Measurements from ENCODE around the gene TACC3.
"Not testable (repeated sequence)": the region's sequence is repeated elsewhere in the genome, so short reads cannot be mapped to it uniquely, and the experiment has no call there.

The TACC3 gene

DNA sequence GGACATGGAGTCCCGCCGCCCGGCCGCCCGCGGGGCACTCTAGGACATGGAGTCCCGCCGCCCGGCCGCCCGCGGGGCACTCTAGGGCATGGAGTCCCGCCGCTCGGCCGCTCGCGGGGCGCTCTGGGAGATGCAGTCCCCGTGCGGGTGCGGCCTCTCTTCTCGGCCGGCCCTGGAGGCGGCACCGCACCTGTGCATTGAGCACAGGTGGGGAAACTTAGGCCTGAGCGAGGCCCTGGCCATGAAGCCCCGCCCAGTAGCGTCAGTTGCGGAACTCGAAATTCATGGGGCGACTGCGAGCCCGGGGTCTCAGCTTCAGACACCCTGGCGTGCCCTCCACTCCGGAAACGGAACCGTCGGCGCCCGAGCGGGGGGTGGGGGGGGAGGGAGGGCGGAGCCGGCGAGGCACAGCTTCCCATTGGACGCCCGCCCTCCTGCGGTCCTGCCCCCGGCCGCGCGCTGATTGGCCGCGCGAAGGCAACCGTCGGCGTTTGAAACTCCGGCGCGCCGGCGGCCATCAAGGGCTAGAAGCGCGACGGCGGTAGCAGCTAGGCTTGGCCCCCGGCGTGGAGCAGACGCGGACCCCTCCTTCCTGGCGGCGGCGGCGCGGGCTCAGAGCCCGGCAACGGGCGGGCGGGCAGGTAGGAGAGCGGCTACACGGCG lies at the start of gene TACC3, which contains the start of gene TMEM129:
Gene TACC3 (plus strand): TSS at position 519 of the 663 bp plus-strand sequence. CDS start 1,901 bp downstream, outside the sequence.
Gene TMEM129 (minus strand): TSS at position 321 of the 663 bp plus-strand sequence. CDS start 486 bp downstream, outside the sequence.
- DNase-seq, result peak; percentile 94

- DNase-seq, result no peak
Measured at GRCh38 chr4:1673671-1674070, 47.6 kb upstream of the TACC3 start.

- no peak for DNase-seq
Measured at GRCh38 chr4:1674682-1675081, 46.6 kb upstream of the TACC3 start.

GRCh38 chr4:1675136-1675801 lies 46.1 kb upstream of the TACC3 start:
- DNase-seq, result no peak

- DNase-seq, result no peak
Measured at GRCh38 chr4:1675802-1676137, 45.6 kb upstream of the TACC3 start.

DNA sequence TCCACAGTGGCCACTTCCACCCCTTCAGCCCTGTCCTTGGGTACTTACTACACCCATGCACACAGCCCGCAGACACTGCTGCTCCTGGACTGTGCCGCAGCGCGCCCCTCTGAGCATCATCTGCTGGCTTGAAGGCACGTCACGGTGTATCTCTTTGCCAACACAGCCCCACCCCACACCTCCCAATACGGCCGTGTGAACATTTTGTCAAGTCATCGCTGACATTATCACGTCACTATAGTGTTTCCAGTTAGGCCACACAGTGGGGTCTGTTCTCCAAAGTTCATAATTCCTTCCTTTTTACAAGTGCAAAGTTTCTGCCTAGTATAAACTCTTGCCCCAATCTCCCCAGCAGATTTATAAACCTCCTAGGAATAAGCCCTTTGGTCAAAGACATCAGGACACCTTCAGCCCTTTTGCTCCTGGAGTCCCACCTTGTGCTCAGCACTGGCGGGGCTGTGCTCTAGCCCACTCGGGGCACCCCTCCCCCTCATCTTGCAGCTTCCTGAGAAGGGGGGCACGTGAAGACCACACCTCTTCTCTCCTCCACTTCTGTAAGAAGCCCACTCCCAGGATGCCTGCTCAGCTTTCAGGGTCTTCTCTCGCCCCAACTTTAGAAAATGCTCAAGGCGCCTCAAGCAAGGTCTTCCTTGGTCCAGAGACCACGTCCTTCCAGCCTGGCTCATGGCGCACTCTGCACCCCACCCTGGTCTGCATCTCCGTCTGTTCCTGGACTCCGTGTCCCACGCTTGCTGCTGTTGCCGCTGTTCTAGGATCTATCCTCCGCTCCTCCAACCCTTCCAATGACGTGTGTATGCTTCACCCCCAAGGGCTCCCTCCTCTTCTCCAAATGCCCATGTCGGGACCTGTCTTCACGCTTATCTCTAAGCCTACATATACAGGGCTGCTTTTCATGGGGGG lies 44.5 kb upstream of the TACC3 start:
- DNase-seq, result no peak

DNA sequence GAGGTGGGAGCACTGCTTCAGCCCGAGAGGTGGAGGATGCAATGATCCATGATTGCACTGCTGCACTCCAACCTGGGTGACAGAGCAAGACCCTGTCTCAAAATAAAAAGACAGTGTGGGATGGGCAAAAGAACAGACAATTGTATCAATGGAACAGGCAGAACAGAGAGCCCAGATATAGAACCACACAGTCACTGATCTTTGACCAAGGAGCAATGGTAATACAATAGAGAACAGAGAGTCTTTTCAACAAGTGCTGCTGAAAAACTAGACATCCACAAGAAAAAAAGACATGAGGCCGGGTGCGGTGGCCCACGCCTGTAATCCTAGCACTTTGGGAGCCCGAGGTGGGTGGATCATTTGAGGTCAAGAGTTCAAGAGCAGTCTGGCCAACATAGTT lies 43.1 kb upstream of the TACC3 start:
- no peak for DNase-seq

DNA sequence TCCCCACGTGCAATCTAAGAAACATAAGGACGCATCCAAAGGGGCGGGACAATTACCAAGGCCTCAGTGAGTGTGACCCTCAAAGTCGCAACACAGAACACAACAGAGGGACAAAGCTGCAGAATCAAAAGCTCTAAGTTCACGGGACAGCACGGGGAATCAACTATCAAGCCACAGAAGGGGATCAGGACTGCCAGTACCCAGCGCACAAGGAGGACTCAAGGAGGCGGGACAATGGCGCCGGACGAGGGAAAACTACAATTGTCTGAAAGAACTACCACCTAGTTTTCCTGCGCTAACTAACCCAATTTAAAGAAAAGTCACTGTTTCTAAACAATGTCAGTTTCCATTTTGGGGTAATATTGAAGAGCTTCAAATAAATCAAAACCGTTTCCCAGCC lies 38.5 kb upstream of the TACC3 start:
- DNase-seq, result no peak

GRCh38 chr4:1683261-1683735 lies 38.0 kb upstream of the TACC3 start:
- no peak for DNase-seq

DNA sequence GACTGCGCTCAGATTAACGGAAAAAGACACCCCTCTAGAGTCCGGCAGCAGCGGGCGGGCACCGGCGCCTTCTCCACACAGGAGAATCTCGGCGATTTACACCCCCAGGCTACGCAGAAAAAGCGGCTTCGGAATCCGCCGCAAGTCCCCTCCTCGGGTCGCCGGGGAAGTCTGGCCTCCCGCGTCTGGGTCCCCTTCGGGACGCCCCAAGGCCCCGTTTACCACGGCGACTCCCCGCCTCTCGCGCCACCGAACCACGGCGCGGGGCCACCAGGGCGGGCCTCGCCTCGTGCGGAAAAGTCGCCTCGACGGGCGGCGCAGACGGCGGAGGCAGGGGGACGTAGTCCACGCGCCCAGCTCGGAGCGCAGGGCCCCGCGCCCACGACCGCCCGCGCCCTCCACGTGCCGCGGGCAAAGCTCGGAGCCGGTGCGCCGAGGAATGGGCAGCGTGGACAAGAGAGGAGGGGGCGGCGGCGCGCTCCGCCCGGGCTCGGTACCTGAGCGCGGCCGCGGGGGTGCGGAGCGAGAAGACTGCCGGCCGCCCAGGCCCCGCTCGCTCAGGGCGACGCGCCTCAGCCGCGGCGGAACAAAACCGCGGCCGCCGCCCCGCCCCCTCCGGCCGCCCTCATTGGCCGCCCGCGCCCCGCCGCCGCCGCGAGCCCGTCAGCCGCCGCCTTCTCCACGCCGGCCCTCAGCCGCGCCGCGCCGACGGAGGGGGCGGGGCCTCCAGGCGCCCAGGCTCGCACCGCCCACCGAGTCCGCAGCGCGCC lies 37.4 kb upstream of the TACC3 start, which contains the start of gene FAM53A:
Gene FAM53A (minus strand): TSS at position 578 of the 770 bp plus-strand sequence. CDS start 15,572 bp downstream, outside the sequence.
- peak; percentile 31 for DNase-seq

DNA sequence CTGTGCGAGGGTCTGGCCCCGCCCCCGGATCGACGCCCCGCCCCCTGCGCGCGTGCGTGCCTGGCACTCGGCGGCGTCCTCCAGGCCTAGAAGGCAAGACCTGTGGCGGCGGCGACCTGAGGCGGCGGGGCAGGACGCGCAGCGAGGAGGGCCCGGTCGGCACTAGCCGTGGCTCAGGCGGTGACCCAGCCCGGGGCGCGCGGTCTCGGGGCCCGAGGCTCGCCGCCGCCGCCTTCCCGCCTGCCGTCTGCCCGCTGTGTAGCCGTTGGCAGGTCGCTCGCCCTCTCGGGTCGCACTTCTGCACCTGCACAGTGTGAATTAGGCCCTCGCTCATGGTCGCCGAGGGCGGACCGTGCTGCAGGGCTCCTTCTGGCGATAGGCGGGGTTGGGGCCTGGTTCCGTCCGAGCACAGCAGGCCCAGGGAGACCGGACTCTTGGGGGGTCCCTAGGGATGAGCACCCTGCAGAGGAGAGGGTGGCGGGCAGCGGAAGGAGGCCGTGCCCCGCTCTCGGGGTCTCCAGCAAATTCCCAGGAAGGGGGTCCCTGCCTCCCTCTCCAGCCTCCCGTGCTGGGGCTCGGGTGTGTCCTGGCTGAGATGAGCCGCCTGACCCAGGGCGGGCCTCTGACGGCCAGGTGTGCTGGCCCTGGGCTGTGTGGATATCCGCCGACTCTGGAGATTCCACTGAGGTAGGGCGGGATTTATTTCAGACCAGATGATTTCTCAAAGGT lies 36.7 kb upstream of the TACC3 start:
- peak; percentile 93 for DNase-seq

DNA sequence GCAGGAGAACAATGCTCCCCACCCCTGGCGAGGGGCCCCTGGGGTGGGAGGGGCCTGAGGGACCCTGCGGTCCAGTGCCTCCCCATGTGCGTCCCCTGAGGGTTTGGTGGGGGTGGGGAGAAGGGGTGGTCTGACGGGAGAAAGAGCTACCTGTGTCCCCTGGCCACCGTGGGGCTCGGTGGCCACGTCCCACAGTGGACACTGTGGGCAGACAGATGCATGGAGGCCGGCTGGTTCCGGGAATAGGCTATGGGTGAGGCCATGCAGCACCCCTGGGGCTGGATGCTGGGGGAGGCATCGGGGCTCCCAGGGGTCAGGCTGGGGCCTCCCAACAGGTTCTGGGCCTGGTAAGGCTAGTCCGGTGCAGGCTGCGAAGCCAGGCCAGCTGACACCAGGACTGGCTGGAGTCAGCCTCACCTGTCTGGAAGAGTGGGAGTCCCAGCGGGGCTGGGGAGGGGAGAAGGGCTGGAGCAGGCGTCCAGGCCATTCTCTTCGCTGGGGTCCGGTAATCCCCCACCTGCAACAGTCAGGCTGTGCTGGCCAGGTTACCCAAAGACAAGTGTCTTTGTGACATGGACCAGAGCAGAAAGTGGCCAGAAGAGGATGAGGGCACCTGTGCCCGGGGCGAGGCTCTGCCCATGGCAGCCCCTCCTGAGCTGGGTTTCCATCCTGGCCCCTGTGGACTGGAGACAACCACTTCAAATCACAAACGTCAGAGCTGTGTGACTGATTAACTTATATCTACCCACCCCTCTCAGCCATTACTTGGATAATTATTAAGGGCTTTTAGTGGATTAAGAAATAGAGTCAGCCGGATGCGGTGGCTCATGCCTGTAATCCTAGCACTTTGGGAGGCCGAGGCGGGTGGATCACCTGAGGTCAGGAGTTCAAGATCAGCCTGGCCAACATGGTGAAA lies 35.8 kb upstream of the TACC3 start:
- no peak for DNase-seq

DNA sequence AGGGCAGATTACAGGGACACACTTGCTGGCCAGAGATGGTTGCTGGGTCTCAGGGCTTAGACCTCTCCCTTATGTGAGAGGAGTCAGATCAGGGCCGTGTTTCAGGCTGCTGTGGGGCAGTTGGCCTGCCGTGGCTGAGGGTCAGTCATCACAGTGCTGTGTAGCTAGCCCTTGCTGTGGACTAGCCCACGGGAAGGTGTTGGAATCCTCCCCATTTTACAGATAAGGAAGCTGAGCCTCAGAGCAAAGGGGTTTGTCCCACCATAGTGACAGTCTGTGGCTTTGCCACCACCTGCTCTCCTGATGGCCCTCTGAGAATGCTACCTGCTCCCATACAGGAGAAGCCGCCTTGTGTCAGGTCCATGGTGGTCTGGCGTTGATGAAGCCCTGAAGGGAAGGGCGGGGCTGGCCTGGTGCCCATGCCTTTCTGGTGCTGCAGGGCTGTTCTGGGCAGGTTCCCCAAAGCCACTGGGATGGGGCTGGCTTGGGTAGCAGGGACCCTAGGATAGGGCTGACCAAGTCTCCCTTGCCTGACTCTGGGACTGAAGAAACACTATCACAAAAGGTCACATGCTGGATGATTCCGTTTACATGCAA lies 34.8 kb upstream of the TACC3 start:
- DNase-seq, result no peak

DNA sequence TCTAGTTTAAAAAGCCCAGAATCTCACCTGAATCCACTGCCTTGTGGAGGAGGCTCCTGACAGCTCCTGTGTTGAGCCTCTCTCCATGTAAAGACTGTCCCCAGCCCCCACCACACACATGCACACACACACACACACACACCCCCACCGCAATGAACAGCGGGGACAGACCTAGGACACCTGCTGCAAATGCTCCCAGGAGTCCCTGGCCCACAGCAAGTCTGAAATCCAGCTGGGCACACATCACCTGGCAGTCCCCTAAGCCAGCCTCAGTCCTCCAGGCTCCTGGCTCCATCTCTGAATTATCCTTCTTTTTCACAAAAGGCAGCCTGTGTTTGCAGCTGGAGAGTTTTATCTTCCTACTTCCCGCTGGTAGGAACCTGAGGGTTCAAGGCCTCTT lies 30.6 kb upstream of the TACC3 start:
- no peak for DNase-seq

- no peak for DNase-seq
Measured at GRCh38 chr4:1691737-1692373, 29.5 kb upstream of the TACC3 start.

DNA sequence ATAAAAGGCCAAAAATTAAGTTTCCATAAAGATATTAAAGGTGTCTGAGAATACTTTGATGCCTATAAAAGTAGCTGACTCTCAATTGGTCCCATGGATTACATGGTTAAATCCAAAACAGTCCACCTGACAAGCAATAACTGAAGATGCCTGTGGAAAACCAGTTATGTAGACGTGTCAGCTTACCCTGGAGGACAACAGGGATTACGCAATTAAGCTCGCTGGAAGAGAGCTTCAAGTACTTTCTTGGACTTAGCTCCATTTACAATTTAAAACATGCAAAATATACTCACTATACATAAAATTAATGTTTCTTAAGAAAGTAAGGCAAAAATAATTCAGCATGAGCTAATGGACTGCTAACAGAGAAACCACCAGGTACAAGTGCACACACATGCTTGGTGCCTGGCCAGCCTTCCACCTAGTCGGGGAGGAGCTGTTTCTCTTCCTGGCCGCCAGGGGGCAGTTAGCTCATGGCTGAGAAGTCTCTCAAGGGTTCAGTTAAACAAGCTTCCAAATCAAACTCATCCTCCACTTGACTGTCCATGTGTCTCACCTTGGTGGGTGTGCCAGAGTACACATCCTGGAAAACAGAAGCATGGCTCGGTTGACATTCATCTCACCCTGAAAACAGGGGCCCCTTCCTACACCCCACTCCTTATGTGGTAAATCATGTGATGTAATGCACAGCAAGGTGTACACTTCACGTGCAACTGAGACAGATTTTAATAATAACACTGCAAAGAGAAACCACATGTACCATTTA lies 28.0 kb upstream of the TACC3 start:
- peak; percentile 78 for DNase-seq

- DNase-seq, result no peak
Measured at GRCh38 chr4:1695913-1696312, 25.4 kb upstream of the TACC3 start.

DNA sequence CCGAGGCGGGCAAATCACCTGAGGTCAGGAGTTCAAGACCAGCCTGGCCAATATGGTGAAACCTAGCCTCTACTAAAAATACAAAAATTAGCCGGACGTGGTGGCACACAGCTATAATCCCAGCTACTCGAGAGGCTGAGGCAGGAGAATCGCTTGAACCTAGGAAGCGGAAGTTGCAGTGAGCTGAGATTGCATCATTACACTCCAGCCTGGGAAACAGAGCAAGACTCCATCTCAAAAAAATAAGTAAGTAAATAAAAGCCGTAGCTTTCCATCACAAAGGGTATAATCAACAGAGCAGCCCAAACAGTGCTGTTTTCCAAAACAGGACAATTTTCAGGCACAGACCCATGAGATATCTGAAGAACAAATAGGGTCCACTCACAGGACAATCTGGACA lies 19.6 kb upstream of the TACC3 start:
- DNase-seq, result not testable (repeated sequence)

GRCh38 chr4:1703867-1704266 lies 17.5 kb upstream of the TACC3 start:
- DNase-seq, result no peak

All from activated CD4-positive, alpha-beta T cell treated with anti-CD3 and anti-CD28 coated beads, Interleukin-2, amount 50 U/mL, for 1 hour (primary cell).